HG02678 (cell line): ENCODE measurements around the gene AKR7A3.
"Not testable (repeated sequence)": the region's sequence is repeated elsewhere in the genome, so short reads cannot be mapped to it uniquely, and the experiment has no call there.

Experiments used
- ATAC-seq: cut with Tn5 transposase; IDR thresholded peaks from one replicate; pipeline ENCODE4 v1.9.1; 2021; ENCODE audit warnings: mild to moderate bottlenecking, moderate library complexity; ENCODE audit not compliant: unreplicated experiment

AKR7A3 gene

GRCh38 chr1:19257178-19257914, 31.2 kb downstream of the AKR7A3 start:
- ATAC-seq: no peak

- not testable (repeated sequence) for ATAC-seq
These were observed 32.3 kb downstream of the AKR7A3 start for GRCh38 chr1:19256301-19256700.

DNA sequence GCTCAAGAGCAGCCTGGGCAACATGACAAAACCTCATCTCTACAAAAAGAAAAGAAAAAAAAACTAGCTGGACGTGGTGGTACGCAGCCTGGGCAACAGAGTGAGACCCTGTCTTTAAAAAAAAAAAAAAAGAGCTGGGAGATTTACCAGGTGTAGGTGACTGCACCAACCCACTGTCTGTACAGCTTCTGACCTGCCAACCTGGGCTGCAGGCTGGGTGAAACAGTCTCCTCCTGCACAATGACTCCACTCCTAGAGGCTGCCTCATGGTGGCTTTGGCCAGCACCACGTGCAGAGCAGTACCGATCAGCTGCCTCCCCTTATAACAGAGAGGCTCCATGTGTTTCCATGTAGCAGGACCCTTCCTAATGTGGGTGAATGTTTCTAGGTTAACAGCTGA, 33.3 kb downstream of the AKR7A3 start:
- ATAC-seq: no peak

GRCh38 chr1:19254416-19254815, 34.2 kb downstream of the AKR7A3 start:
- no peak for ATAC-seq

DNA sequence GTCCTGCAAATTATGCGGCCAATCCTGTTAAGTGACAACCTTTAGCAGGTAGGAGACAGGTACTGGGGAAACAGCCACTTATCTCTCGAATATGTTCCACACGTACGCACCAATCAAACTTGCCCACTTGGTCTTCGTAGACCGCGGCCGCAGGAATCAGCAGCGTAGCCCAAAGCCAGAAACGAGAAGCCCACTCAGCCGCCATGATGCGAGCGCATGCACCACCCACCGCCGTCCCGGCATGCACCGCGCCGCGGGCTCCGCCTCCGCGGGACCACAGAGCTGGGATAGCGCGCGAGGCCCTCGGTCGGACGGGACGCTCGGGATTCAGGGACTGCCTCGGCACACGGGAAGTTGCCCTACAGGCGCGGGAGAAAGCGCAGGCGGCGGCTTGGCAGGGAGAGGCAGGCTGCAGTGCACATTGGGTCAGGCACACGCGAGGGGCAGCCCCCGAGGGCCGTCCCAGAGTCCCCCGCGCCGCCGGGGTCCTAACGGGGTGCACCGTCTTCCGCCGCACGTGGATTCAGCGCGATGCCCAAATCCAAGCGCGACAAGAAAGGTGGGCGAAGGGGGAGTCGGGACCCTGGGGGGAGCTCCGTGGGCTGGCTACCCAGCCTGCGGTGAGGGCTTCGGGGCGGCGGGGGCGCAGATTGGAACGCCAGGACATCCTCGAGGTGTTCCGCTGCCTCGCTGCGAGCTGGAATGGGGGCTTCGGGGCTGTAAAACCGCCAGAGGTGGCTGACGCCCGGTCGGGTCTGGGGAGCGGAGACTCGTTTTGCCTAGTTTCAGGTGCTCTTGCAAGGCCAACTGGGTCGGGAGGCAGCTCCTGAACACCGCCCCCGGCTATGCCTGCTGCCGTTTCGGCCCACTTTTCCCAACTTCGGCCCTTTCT, 37.0 kb downstream of the AKR7A3 start, which contains the start of the genes EMC1 and MRTO4:
EMC1 (minus strand) TSS at position 220 of the 892 bp plus-strand sequence; CDS start at position 205, 15 bp downstream.
MRTO4 (plus strand) TSS at position 501 of the 892 bp plus-strand sequence; CDS start at position 532, 31 bp downstream.
- ATAC-seq: peak; percentile 91

DNA sequence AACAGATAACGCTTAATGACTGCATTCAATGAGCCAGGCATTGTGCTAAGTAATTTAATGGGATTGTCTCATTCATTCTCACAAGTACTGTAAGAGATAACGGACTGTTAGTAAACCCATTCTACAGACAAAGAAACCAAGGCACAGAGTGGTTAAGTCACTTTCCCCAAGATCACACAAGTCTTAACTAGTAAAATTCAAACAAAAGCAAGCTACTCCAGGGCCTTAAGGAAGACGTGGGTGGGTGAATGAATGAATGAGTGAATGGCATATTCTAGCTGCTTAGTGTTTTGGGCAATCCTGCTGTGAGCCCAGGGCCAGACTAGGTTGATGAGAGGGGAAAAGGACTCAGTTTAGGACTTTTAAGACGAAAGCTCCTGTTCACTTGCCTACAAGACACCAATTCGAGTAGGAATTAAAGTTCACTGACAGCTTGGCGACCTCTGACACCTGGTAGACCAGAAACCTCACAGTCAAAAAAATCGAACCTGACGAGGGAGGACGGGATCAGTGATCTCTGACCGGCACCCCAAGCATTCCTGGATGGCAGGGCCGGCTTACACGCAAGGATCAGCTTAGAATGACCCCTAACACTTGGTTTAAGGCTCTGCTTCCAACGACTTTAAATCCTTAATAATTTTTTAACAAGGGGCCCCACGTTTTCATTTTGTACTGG, 37.8 kb downstream of the AKR7A3 start:
- no peak for ATAC-seq

- ATAC-seq: no peak
These were observed 47.7 kb downstream of the AKR7A3 start for GRCh38 chr1:19240673-19241538.

- ATAC-seq: no peak
These were observed 48.7 kb downstream of the AKR7A3 start for GRCh38 chr1:19239876-19240275.

DNA sequence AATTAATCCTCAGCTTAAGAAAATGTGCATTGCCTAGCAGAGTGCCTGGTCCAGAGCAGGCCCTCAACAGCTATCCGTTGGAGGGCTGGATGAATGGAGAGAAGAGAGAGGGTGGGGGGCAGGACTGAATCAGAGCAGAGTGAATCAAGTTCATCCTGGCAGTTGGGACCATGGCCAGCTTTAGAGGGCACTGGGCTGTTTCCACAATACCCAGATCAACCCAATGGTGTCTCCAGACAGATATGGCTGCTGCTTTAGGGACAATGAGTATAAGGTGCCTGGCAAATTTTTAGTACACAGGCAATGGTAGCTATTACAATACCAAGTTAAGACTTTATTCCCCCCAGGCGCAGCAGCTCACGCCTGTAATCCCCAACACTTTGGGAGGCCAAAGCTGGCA, 54.3 kb downstream of the AKR7A3 start:
- ATAC-seq: no peak
